GM23248 (cell line): Measurements from ENCODE around the gene TMEM131L. TPM values are rescaled to one million over a fixed set of nuclear protein-coding genes. Genes with fewer than 3 reads are reported as not detected.
"Not testable (repeated sequence)": the region's sequence is repeated elsewhere in the genome, so short reads cannot be mapped to it uniquely, and the experiment has no call there.

Experiments
- DNase-seq: peaks from one replicate; pipeline ENCODE4 v3.0.0-alpha.2; 2015
- H2AFZ ChIP-seq: fragments of 200-600 bp; sonication (generic); 2 replicates; pipeline ENCODE4 v1.6.1; 2016; ENCODE audit warnings: antibody characterized with exemption
- H3F3A ChIP-seq: fragments of 200-600 bp; sonication (generic); 2 replicates; pipeline ENCODE4 v1.6.1; 2016; ENCODE audit warnings: mild to moderate bottlenecking, antibody characterized with exemption, mixed run types; ENCODE audit not compliant: insufficient read depth
- H3K27ac ChIP-seq: fragments of 200-600 bp; sonication (generic); 2 replicates; pipeline ENCODE4 v1.5.1; 2016; ENCODE audit warnings: mild to moderate bottlenecking
- H3K27me3 ChIP-seq: fragments of 200-600 bp; sonication (generic); replicated peaks from 2 replicates; pipeline ENCODE4 v1.6.1; 2016; ENCODE audit warnings: mild to moderate bottlenecking; ENCODE audit not compliant: insufficient read depth
- H3K36me3 ChIP-seq: fragments of 200-600 bp; sonication (generic); 2 replicates; pipeline ENCODE4 v1.6.1; 2016; ENCODE audit warnings: low read depth, mild to moderate bottlenecking
- H3K4me1 ChIP-seq: fragments of 200-600 bp; sonication (generic); 2 replicates; pipeline ENCODE4 v1.6.1; 2016; ENCODE audit warnings: mild to moderate bottlenecking; ENCODE audit not compliant: insufficient read depth
- H3K4me2 ChIP-seq: fragments of 200-600 bp; sonication (generic); one replicate; pipeline ENCODE4 v1.6.1; 2016; ENCODE audit warnings: mild to moderate bottlenecking; ENCODE audit not compliant: unreplicated experiment
- H3K4me3 ChIP-seq: fragments of 200-600 bp; sonication (generic); 2 replicates; pipeline ENCODE4 v1.5.1; 2016; ENCODE audit warnings: mild to moderate bottlenecking
- H3K79me2 ChIP-seq: fragments of 200-600 bp; sonication (generic); 2 replicates; pipeline ENCODE4 v1.6.1; 2016; ENCODE audit warnings: mild to moderate bottlenecking; ENCODE audit not compliant: insufficient read depth
- H3K9ac ChIP-seq: fragments of 200-600 bp; sonication (generic); 2 replicates; pipeline ENCODE4 v1.6.1; 2016; ENCODE audit warnings: mild to moderate bottlenecking
- H3K9me2 ChIP-seq: fragments of 200-600 bp; sonication (generic); 2 replicates; pipeline ENCODE4 v1.6.1; 2016; ENCODE audit warnings: mixed run types, mild to moderate bottlenecking, moderate library complexity; ENCODE audit not compliant: insufficient read depth
- H3K9me3 ChIP-seq: fragments of 200-600 bp; sonication (generic); one replicate; pipeline ENCODE4 v1.6.1; 2017; ENCODE audit warnings: low read depth
- H4K20me1 ChIP-seq: fragments of 200-600 bp; sonication (generic); 2 replicates; pipeline ENCODE4 v1.6.0; 2016; ENCODE audit not compliant: insufficient read depth
- EZH2 ChIP-seq: fragments of 200-600 bp; sonication (generic); IDR thresholded peaks from 2 replicates; pipeline ENCODE4 v1.6.1; 2018; ENCODE audit warnings: antibody characterized with exemption, mild to moderate bottlenecking; ENCODE audit not compliant: insufficient read depth, poor library complexity, severe bottlenecking
- EZH2phosphoT487 ChIP-seq: fragments of 200-600 bp; sonication (generic); IDR thresholded peaks from 2 replicates; pipeline ENCODE4 v1.6.1; 2018; ENCODE audit warnings: antibody characterized with exemption, moderate library complexity, mild to moderate bottlenecking, low read depth; ENCODE audit not compliant: insufficient read depth
- whole genome bisulfite sequencing, 2 experiments: methylation state at CpG; one replicate each; pipeline ENCODE4 v1.1.6; 2015 to 2017; ENCODE audit warnings: low lambda C conversion rate in 2 of 2, low coverage in 1 of 2; ENCODE audit errors: missing lambda C conversion rate in 2 of 2; 5-methylcytosine and 5-hydroxymethylcytosine counted together
- in situ Hi-C: fragments of 300-500 bp; cut with MboI; formaldehyde crosslinking; loops from 2 replicates; pipeline ENCODE4 v1.15.0; 2020
- polyA plus RNA-seq: library from polyadenylated mRNA; unstranded; fragments of >200 nt; fragmentation: Nextera tagmentation; extraction: Ambion mirVana; gene quantifications from 2 replicates; pipeline ENCODE4 v1.2.1, GENCODE V29; 2016
- total RNA-seq: library from RNA; depleted of rRNA; stranded (reverse); fragments of >200 nt; shearing (Covaris generic); gene quantifications from 2 replicates; pipeline ENCODE4 v1.2.3, GENCODE V29; 2014

Gene TMEM131L
- total and polyA plus RNA-seq, 2 experiments from 2014 or later: 8.7 to 11.1 TPM

GRCh38 chr4:153595894-153596601 is 129.9 kb downstream of the TMEM131L start:
- no peak for TF ChIP-seq EZH2
- no peak overlapping the region for H3K9ac ChIP-seq
- no peak overlapping the region for H2AFZ ChIP-seq
- no peak overlapping the region for H3K4me2 ChIP-seq
- H3K4me1 ChIP-seq: no peaks in the 10 kb centered on the region
- H3K27ac ChIP-seq: no peak overlapping the region
- DNase-seq: no peak
- H4K20me1 ChIP-seq: no peaks in the 10 kb centered on the region
- H3K79me2 ChIP-seq: no peaks in the 10 kb centered on the region
- no peaks in the 10 kb centered on the region for H3K9me3 ChIP-seq
- no peaks in the 10 kb centered on the region for H3K27me3 ChIP-seq
- no peaks in the 10 kb centered on the region for H3K36me3 ChIP-seq
- WGBS, 2 experiments: 89 to 90% methylated on average over 6 of the region's 6 CpGs
- no peaks in the 10 kb centered on the region for H3K9me2 ChIP-seq
- in situ Hi-C loops: no loop called here
- no peaks in the 10 kb centered on the region for H3F3A ChIP-seq
- H3K4me3 ChIP-seq: no peak overlapping the region

DNA sequence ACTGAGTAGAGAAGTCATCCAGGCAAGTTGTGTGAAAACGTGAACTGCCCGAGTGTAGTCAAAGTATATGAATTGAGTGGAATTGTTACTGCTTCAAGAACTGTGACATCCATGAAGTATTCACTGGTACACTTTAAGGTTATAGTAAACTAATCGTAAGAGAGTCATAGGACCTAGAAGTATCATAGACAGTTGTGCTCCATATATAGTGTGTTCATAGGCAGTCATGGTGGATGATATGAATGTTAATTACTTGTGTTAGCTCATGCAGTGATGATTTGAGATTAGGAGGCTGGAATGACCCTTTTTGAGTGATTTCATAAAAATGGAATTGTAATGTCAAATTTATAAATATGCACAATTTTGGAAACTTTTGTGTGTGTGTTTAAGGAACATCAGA is 136.6 kb downstream of the TMEM131L start:
- no peaks in the 10 kb centered on the region for H3K9me3 ChIP-seq
- no peak overlapping the region for H3K9ac ChIP-seq
- in situ Hi-C loops: no loop called here
- no peak for TF ChIP-seq EZH2phosphoT487
- TF ChIP-seq EZH2: no peak
- no peaks in the 10 kb centered on the region for H3K9me2 ChIP-seq
- H4K20me1 ChIP-seq: no peaks in the 10 kb centered on the region
- H3K4me3 ChIP-seq: no peak overlapping the region
- no peak for DNase-seq
- 91 to 96% methylated on average over 3 of the region's 3 CpGs for WGBS, 2 experiments
- H3K4me1 ChIP-seq: no peaks in the 10 kb centered on the region
- H3F3A ChIP-seq: no peaks in the 10 kb centered on the region
- H3K27ac ChIP-seq: no peak overlapping the region
- no peaks in the 10 kb centered on the region for H3K79me2 ChIP-seq
- H3K4me2 ChIP-seq: no peak overlapping the region
- no peak overlapping the region for H2AFZ ChIP-seq
- H3K27me3 ChIP-seq: no peaks in the 10 kb centered on the region
- H3K36me3 ChIP-seq: peaks cover 18% of the 10 kb centered on the region

- whole genome bisulfite sequencing, 2 experiments: 99 to 100% methylated on average over 2 of the region's 2 CpGs
Observed at GRCh38 chr4:153603258-153603657, 137.1 kb downstream of the TMEM131L start.

GRCh38 chr4:153603835-153604234 is 137.7 kb downstream of the TMEM131L start:
- Histone ChIP-seq H3K9ac (no peak overlapping the region), H3K79me2 (no peaks in the 10 kb centered on the region), H3K36me3 (peaks cover 18% of the 10 kb centered on the region), H3K9me3 (no peaks in the 10 kb centered on the region), H3K4me3 (no peak overlapping the region), H3K4me2 (no peak overlapping the region), H2AFZ (no peak overlapping the region), H3F3A (no peaks in the 10 kb centered on the region), H3K9me2 (no peaks in the 10 kb centered on the region), H3K27me3 (no peaks in the 10 kb centered on the region), H4K20me1 (no peaks in the 10 kb centered on the region), H3K4me1 (no peaks in the 10 kb centered on the region), H3K27ac (no peak overlapping the region)
- no peak for DNase-seq
- WGBS, 2 experiments: 97% methylated on average over 3 of the region's 3 CpGs
- in situ Hi-C loops: no loop called here
- TF ChIP-seq EZH2phosphoT487 (no peak), EZH2 (no peak)

More at GRCh38 chr4:153603258-153603657, 137.1 kb downstream of the TMEM131L start:
- no peaks in the 10 kb centered on the region for H3K9me2 ChIP-seq
- H3K4me2 ChIP-seq: no peak overlapping the region
- H3K27me3 ChIP-seq: no peaks in the 10 kb centered on the region
- H3K36me3 ChIP-seq: peaks cover 18% of the 10 kb centered on the region
- H2AFZ ChIP-seq: no peak overlapping the region
- H3K27ac ChIP-seq: no peak overlapping the region
- no peaks in the 10 kb centered on the region for H4K20me1 ChIP-seq
- no peaks in the 10 kb centered on the region for H3F3A ChIP-seq
- H3K79me2 ChIP-seq: no peaks in the 10 kb centered on the region
- no peak overlapping the region for H3K9ac ChIP-seq
- in situ Hi-C loops: no loop called here
- TF ChIP-seq EZH2 (no peak), EZH2phosphoT487 (no peak)
- H3K4me3 ChIP-seq: no peak overlapping the region
- no peaks in the 10 kb centered on the region for H3K9me3 ChIP-seq
- DNase-seq: no peak
- H3K4me1 ChIP-seq: no peaks in the 10 kb centered on the region

GRCh38 chr4:153609070-153609469 is 142.9 kb downstream of the TMEM131L start:
- H3K4me3 ChIP-seq, H4K20me1 ChIP-seq, H3K4me2 ChIP-seq, H3K9ac ChIP-seq, H3K27me3 ChIP-seq, H3K9me3 ChIP-seq, H3F3A ChIP-seq, H3K4me1 ChIP-seq, in situ Hi-C loops, H3K79me2 ChIP-seq, H3K36me3 ChIP-seq, H3K9me2 ChIP-seq, H3K27ac ChIP-seq, H2AFZ ChIP-seq, DNase-seq: not testable (repeated sequence)
- 87 to 98% methylated on average over 2 of the region's 2 CpGs for WGBS, 2 experiments
